ENCODE measurements around the gene NMT1. TPM values are rescaled to one million over a fixed set of nuclear protein-coding genes. Genes with fewer than 3 reads are reported as not detected.

Gene NMT1
- total and polyA plus RNA-seq, 2 of the 13 experiments (the other 11 are each of a cell fraction or from before 2014, with no cell fraction given), result 75.7 to 142 TPM

DNA sequence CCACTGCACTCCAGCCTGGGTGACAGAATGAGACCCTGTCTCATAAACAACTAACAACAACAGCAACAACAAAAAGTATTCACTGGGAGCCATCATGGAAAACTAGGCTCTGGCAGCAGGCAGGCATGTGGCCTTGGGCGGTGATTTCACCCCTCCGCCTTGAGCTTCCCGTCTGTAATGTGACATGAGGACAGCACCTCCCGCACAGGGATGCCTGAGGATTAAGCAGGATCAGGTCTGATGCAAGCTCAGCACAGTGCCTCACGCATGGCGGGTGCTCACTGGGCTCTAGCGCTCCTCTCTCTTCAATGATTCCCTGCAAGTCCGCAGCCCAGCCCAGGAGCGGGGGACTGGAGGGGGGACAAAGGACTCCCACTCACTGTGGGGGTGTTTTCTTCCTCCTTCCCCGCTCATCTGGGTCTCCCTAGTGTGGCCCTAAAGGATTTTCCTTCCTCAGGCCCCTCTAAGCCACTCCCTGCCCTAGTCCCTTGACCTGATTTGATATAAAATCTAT lies 68.4 kb downstream of the NMT1 start (continued):
- TF ChIP-seq HMG20A (CRISPR knock-in tag; IDR thresholded peaks at IDR 0.05; ENCODE audit: borderline replicate concordance), result peak; percentile 47; the same call in 1 of the 2 replicates
- TF ChIP-seq ZNF441 (CRISPR knock-in tag; IDR thresholded peaks at IDR 0.05; ENCODE audit: borderline replicate concordance), result no peak
- TF ChIP-seq MIER3 (CRISPR knock-in tag; IDR thresholded peaks at IDR 0.05; ENCODE audit: borderline replicate concordance), result 0 out of 2 replicates have a peak, but pooled peaks have one; percentile 30
- 0 out of 2 replicates have a peak, but pooled peaks have one; percentile 16 for TF ChIP-seq ZNF143 (CRISPR knock-in tag; IDR thresholded peaks at IDR 0.05)
- TF ChIP-seq CBX1 (IDR thresholded peaks at IDR 0.05; ENCODE audit: low read depth), result no peak
- TF ChIP-seq ZSCAN29 (CRISPR knock-in tag; conservative IDR thresholded peaks at IDR 0.05), result no peak
- no peak for TF ChIP-seq GTF3A (CRISPR knock-in tag; conservative IDR thresholded peaks at IDR 0.05)
- TF ChIP-seq ZNF562 (CRISPR knock-in tag; IDR thresholded peaks at IDR 0.05; ENCODE audit: borderline replicate concordance), result no peak
- no peak for TF ChIP-seq TOE1 (CRISPR knock-in tag; IDR thresholded peaks at IDR 0.05)
- TF ChIP-seq EED (CRISPR knock-in tag; IDR thresholded peaks at IDR 0.05), result no peak
- no peak for TF ChIP-seq LCORL (IDR thresholded peaks at IDR 0.05)
- no peak; the same call in 1 of the 2 replicates for TF ChIP-seq LCORL (CRISPR knock-in tag; IDR thresholded peaks at IDR 0.05)
- TF ChIP-seq HOXA9 (CRISPR knock-in tag; IDR thresholded peaks at IDR 0.05; ENCODE audit: borderline replicate concordance), result no peak
- peak; percentile 80 for TF ChIP-seq TEAD3 (CRISPR knock-in tag; optimal IDR thresholded peaks at IDR 0.05; ENCODE audit: borderline replicate concordance)
- TF ChIP-seq, protein P1, sequence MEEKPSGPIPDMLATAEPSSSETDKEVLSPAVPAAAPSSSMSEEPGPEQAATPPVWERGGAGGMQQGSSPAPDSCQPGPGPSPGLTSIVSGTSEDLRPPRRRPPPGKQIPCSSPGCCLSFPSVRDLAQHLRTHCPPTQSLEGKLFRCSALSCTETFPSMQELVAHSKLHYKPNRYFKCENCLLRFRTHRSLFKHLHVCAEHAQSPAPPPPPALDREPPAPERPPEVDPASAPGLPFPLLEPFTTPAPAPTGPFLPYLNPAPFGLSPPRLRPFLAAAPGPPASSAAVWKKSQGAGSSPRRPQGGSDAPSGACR (CRISPR knock-in tag; IDR thresholded peaks at IDR 0.05), result no peak
- no peak for TF ChIP-seq BHLHE40 (IDR thresholded peaks at IDR 0.05; ENCODE audit: low read length)
- TF ChIP-seq, protein P2, sequence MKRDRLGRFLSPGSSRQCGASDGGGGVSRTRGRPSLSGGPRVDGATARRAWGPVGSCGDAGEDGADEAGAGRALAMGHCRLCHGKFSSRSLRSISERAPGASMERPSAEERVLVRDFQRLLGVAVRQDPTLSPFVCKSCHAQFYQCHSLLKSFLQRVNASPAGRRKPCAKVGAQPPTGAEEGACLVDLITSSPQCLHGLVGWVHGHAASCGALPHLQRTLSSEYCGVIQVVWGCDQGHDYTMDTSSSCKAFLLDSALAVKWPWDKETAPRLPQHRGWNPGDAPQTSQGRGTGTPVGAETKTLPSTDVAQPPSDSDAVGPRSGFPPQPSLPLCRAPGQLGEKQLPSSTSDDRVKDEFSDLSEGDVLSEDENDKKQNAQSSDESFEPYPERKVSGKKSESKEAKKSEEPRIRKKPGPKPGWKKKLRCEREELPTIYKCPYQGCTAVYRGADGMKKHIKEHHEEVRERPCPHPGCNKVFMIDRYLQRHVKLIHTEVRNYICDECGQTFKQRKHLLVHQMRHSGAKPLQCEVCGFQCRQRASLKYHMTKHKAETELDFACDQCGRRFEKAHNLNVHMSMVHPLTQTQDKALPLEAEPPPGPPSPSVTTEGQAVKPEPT (CRISPR knock-in tag; IDR thresholded peaks at IDR 0.05; ENCODE audit: low read depth), result 0 out of 2 replicates have a peak, but pooled peaks have one; percentile 18
- TF ChIP-seq, protein P3, sequence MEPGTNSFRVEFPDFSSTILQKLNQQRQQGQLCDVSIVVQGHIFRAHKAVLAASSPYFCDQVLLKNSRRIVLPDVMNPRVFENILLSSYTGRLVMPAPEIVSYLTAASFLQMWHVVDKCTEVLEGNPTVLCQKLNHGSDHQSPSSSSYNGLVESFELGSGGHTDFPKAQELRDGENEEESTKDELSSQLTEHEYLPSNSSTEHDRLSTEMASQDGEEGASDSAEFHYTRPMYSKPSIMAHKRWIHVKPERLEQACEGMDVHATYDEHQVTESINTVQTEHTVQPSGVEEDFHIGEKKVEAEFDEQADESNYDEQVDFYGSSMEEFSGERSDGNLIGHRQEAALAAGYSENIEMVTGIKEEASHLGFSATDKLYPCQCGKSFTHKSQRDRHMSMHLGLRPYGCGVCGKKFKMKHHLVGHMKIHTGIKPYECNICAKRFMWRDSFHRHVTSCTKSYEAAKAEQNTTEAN (CRISPR knock-in tag; conservative IDR thresholded peaks at IDR 0.05), result peak; percentile 69; the same call in 1 of the 2 replicates
- TF ChIP-seq HNF4A (CRISPR knock-in tag; IDR thresholded peaks at IDR 0.05), result 0 out of 2 replicates have a peak, but pooled peaks have one; percentile 31
- TF ChIP-seq ZNF20 (CRISPR knock-in tag; IDR thresholded peaks at IDR 0.05), result no peak
- TF ChIP-seq RXRA (CRISPR knock-in tag; IDR thresholded peaks at IDR 0.05), result peak; percentile 89
- TF ChIP-seq GATAD1 (CRISPR knock-in tag; IDR thresholded peaks at IDR 0.05), result peak; percentile 26; the same call in 1 of the 2 replicates
- no peak for TF ChIP-seq ZNF724P (CRISPR knock-in tag; IDR thresholded peaks at IDR 0.05; ENCODE audit: borderline replicate concordance)
- 0 out of 2 replicates have a peak, but pooled peaks have one; percentile 19 for TF ChIP-seq NR2F2 (IDR thresholded peaks at IDR 0.05; ENCODE audit: borderline replicate concordance, low read depth)
- TF ChIP-seq, protein P4, sequence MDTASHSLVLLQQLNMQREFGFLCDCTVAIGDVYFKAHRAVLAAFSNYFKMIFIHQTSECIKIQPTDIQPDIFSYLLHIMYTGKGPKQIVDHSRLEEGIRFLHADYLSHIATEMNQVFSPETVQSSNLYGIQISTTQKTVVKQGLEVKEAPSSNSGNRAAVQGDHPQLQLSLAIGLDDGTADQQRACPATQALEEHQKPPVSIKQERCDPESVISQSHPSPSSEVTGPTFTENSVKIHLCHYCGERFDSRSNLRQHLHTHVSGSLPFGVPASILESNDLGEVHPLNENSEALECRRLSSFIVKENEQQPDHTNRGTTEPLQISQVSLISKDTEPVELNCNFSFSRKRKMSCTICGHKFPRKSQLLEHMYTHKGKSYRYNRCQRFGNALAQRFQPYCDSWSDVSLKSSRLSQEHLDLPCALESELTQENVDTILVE (CRISPR knock-in tag; IDR thresholded peaks at IDR 0.05), result peak; percentile 64; the same call in 1 of the 2 replicates
- 0 out of 2 replicates have a peak, but pooled peaks have one; percentile 56 for TF ChIP-seq CHD4 (IDR thresholded peaks at IDR 0.05; ENCODE audit: borderline replicate concordance, low read length)
- TF ChIP-seq NFIB (CRISPR knock-in tag; IDR thresholded peaks at IDR 0.05; ENCODE audit: borderline replicate concordance), result no peak

All from HepG2 (cell line).